ES-I3 (cell line): Measurements from ENCODE around the gene NRXN3.

Experiments
- H3K36me3 ChIP-seq: 2 replicates; pipeline ENCODE4 v1.6.1; 2013; ENCODE audit warnings: mild to moderate bottlenecking, low read length, control low read depth, moderate library complexity; ENCODE audit not compliant: insufficient read depth
- H3K4me1 ChIP-seq: 2 replicates; pipeline ENCODE4 v1.6.1; 2013; ENCODE audit warnings: mild to moderate bottlenecking, control low read depth, low read length; ENCODE audit not compliant: insufficient read depth
- H3K9ac ChIP-seq: 2 replicates; pipeline ENCODE4 v1.6.1; 2013; ENCODE audit warnings: low read depth, mild to moderate bottlenecking, low read length, moderate library complexity
- H3K9me3 ChIP-seq: 2 replicates; pipeline ENCODE4 v1.6.1; 2013; ENCODE audit warnings: mild to moderate bottlenecking, low read length, moderate library complexity; ENCODE audit not compliant: control insufficient read depth, insufficient read depth

NRXN3 gene

GRCh38 chr14:79137836-79138235 is 967.7 kb downstream of the NRXN3 start:
- no peaks in the 10 kb centered on the region for H3K4me1 ChIP-seq
- no peaks in the 10 kb centered on the region for H3K9me3 ChIP-seq
- no peak overlapping the region for H3K9ac ChIP-seq
- H3K36me3 ChIP-seq, result no peaks in the 10 kb centered on the region

GRCh38 chr14:79144896-79145295 is 974.7 kb downstream of the NRXN3 start:
- H3K9me3 ChIP-seq, result no peaks in the 10 kb centered on the region
- no peaks in the 10 kb centered on the region for H3K36me3 ChIP-seq
- no peaks in the 10 kb centered on the region for H3K4me1 ChIP-seq
- no peak overlapping the region for H3K9ac ChIP-seq

GRCh38 chr14:79150226-79150625 is 980.1 kb downstream of the NRXN3 start:
- Histone ChIP-seq H3K9ac (no peak overlapping the region), H3K9me3 (no peaks in the 10 kb centered on the region), H3K36me3 (no peaks in the 10 kb centered on the region), H3K4me1 (no peaks in the 10 kb centered on the region)

GRCh38 chr14:79157369-79157768 is 987.2 kb downstream of the NRXN3 start:
- Histone ChIP-seq H3K36me3 (no peaks in the 10 kb centered on the region), H3K9me3 (no peaks in the 10 kb centered on the region), H3K4me1 (no peaks in the 10 kb centered on the region), H3K9ac (no peak overlapping the region)

GRCh38 chr14:79161571-79161970 is 991.4 kb downstream of the NRXN3 start:
- Histone ChIP-seq H3K36me3 (no peaks in the 10 kb centered on the region), H3K9ac (no peak overlapping the region), H3K4me1 (no peaks in the 10 kb centered on the region), H3K9me3 (no peaks in the 10 kb centered on the region)

- Histone ChIP-seq H3K9me3 (no peaks in the 10 kb centered on the region), H3K4me1 (no peaks in the 10 kb centered on the region), H3K9ac (no peak overlapping the region), H3K36me3 (no peaks in the 10 kb centered on the region)
These were observed 992.7 kb downstream of the NRXN3 start for GRCh38 chr14:79162833-79163232.

- Histone ChIP-seq H3K4me1 (no peaks in the 10 kb centered on the region), H3K36me3 (no peaks in the 10 kb centered on the region), H3K9me3 (no peaks in the 10 kb centered on the region), H3K9ac (no peak overlapping the region)
These were observed 995.4 kb downstream of the NRXN3 start for GRCh38 chr14:79165471-79166090.

- Histone ChIP-seq H3K36me3 (no peaks in the 10 kb centered on the region), H3K9ac (no peak overlapping the region), H3K9me3 (no peaks in the 10 kb centered on the region), H3K4me1 (no peaks in the 10 kb centered on the region)
These were observed 996.0 kb downstream of the NRXN3 start for GRCh38 chr14:79166171-79166570.

- H3K9me3 ChIP-seq, result no peaks in the 10 kb centered on the region
- H3K9ac ChIP-seq, result no peak overlapping the region
- no peaks in the 10 kb centered on the region for H3K36me3 ChIP-seq
- no peaks in the 10 kb centered on the region for H3K4me1 ChIP-seq
These were observed 997.8 kb downstream of the NRXN3 start for GRCh38 chr14:79167957-79168356.

- Histone ChIP-seq H3K36me3 (no peaks in the 10 kb centered on the region), H3K9ac (no peak overlapping the region), H3K4me1 (no peaks in the 10 kb centered on the region), H3K9me3 (no peaks in the 10 kb centered on the region)
These were observed 1005.5 kb downstream of the NRXN3 start for GRCh38 chr14:79175671-79176070.

GRCh38 chr14:79177106-79177505 is 1006.9 kb downstream of the NRXN3 start:
- Histone ChIP-seq H3K9me3 (no peaks in the 10 kb centered on the region), H3K36me3 (no peaks in the 10 kb centered on the region), H3K4me1 (no peaks in the 10 kb centered on the region), H3K9ac (no peak overlapping the region)

GRCh38 chr14:79178719-79179118 is 1008.5 kb downstream of the NRXN3 start:
- Histone ChIP-seq H3K4me1 (no peaks in the 10 kb centered on the region), H3K9ac (no peak overlapping the region), H3K9me3 (no peaks in the 10 kb centered on the region), H3K36me3 (no peaks in the 10 kb centered on the region)

- Histone ChIP-seq H3K9ac (no peak overlapping the region), H3K9me3 (no peaks in the 10 kb centered on the region), H3K4me1 (no peaks in the 10 kb centered on the region), H3K36me3 (no peaks in the 10 kb centered on the region)
These were observed 1009.8 kb downstream of the NRXN3 start for GRCh38 chr14:79179985-79180384.

GRCh38 chr14:79180656-79181055 is 1010.5 kb downstream of the NRXN3 start:
- H3K9me3 ChIP-seq, result no peaks in the 10 kb centered on the region
- no peak overlapping the region for H3K9ac ChIP-seq
- no peaks in the 10 kb centered on the region for H3K36me3 ChIP-seq

GRCh38 chr14:79186523-79186922 is 1016.4 kb downstream of the NRXN3 start:
- Histone ChIP-seq H3K4me1 (0 out of 2 replicates have a peak, but pooled peaks cover 7% of the 10 kb centered on the region), H3K36me3 (no peaks in the 10 kb centered on the region), H3K9ac (no peak overlapping the region), H3K9me3 (no peaks in the 10 kb centered on the region)

More at GRCh38 chr14:79180656-79181055, 1010.5 kb downstream of the NRXN3 start:
- H3K4me1 ChIP-seq, result no peaks in the 10 kb centered on the region
